HEK293 (cell line): ENCODE results near the gene PDF.

Experiments used
- CTCF ChIA-PET: fragments of 350-600 bp; formaldehyde crosslinking; extraction: SDS; loops from one replicate; lab custom pipeline; 2021; ENCODE audit warnings: antibody characterized with exemption; lab: Yijun Ruan, JAX
- POLR2A ChIA-PET: fragments of 300-600 bp; formaldehyde crosslinking; extraction: SDS; loops from one replicate; lab custom pipeline; 2020; ENCODE audit warnings: antibody characterized with exemption, inconsistent platforms; lab: Yijun Ruan, JAX
- H3K27ac ChIP-seq: fragments of 200-500 bp; sonication (Bioruptor generic); 2 replicates; pipeline ENCODE4 v1.5.1; 2014; ENCODE audit warnings: low read depth, low read length, control low read depth, inconsistent platforms; ENCODE audit errors: extremely low read depth
- H3K36me3 ChIP-seq, 2 experiments: fragments of 200-500 bp in 1 of 2; sonication (Bioruptor generic) in 1 of 2; 1 replicate in 1 of 2; 2 replicates in 1 of 2; pipeline ENCODE4 v1.5.1; 2014 to 2017; ENCODE audit warnings: inconsistent platforms in 2 of 2, low read length in 2 of 2; ENCODE audit not compliant: control insufficient read depth in 2 of 2, insufficient read depth in 1 of 2
- H3K4me1 ChIP-seq: fragments of 200-500 bp; sonication (Bioruptor generic); 2 replicates; pipeline ENCODE4 v1.5.1; 2014; ENCODE audit warnings: mild to moderate bottlenecking, low read length, inconsistent platforms; ENCODE audit not compliant: control insufficient read depth, insufficient read depth
- H3K4me3 ChIP-seq: 2 replicates; pipeline ENCODE4 v1.5.1; 2011; ENCODE audit warnings: low read depth, mild to moderate bottlenecking, control low read depth, low read length, moderate library complexity
- H3K9me3 ChIP-seq: fragments of 200-500 bp; sonication (Bioruptor generic); 2 replicates; pipeline ENCODE4 v1.5.1; 2014; ENCODE audit warnings: low read depth, low read length, inconsistent platforms; ENCODE audit not compliant: control insufficient read depth, insufficient read depth
- BCL11A ChIP-seq: fragments of 450-650 bp; formaldehyde crosslinking; IDR thresholded peaks from 2 replicates; pipeline ENCODE4 v1.5.1; 2016; ENCODE audit warnings: low read depth, missing biosample characterization, missing genetic modification characterization
- HOXC10 ChIP-seq: sonication (generic); formaldehyde crosslinking; IDR thresholded peaks from 2 replicates; pipeline ENCODE4 v1.8.1; 2023; ENCODE audit warnings: mild to moderate bottlenecking, missing genetic modification reagents
- KLF17 ChIP-seq: fragments of 450-650 bp; formaldehyde crosslinking; IDR thresholded peaks from 2 replicates; pipeline ENCODE4 v1.5.1; 2016; ENCODE audit warnings: missing biosample characterization, missing genetic modification characterization
- OVOL3 ChIP-seq: fragments of 450-650 bp; formaldehyde crosslinking; IDR thresholded peaks from 2 replicates; pipeline ENCODE4 v1.5.1; 2016; ENCODE audit warnings: missing biosample characterization, missing genetic modification characterization
- PATZ1 ChIP-seq: fragments of 450-650 bp; formaldehyde crosslinking; IDR thresholded peaks from 2 replicates; pipeline ENCODE4 v1.5.1; 2016; ENCODE audit warnings: missing biosample characterization, missing genetic modification characterization
- TCF7L2 ChIP-seq: IDR thresholded peaks from 2 replicates; pipeline ENCODE4 v1.6.1; 2011; ENCODE audit warnings: low read depth, mild to moderate bottlenecking, inconsistent platforms, low read length, moderate library complexity, borderline replicate concordance
- ZBTB48 ChIP-seq: fragments of 450-650 bp; formaldehyde crosslinking; IDR thresholded peaks from 2 replicates; pipeline ENCODE4 v1.5.1; 2016; ENCODE audit warnings: missing biosample characterization, missing genetic modification characterization
- ZNF155 ChIP-seq: fragments of 450-650 bp; formaldehyde crosslinking; IDR thresholded peaks from 2 replicates; pipeline ENCODE4 v1.5.1; 2016; ENCODE audit warnings: missing biosample characterization, missing genetic modification characterization
- ZNF16 ChIP-seq: fragments of 450-650 bp; formaldehyde crosslinking; IDR thresholded peaks from 2 replicates; pipeline ENCODE4 v1.5.1; 2016; ENCODE audit warnings: low read depth, missing biosample characterization, missing genetic modification characterization
- ZNF266 ChIP-seq: fragments of 450-650 bp; formaldehyde crosslinking; IDR thresholded peaks from 2 replicates; pipeline ENCODE4 v1.5.1; 2016; ENCODE audit warnings: missing biosample characterization, missing genetic modification characterization, low read depth
- ZNF274 ChIP-seq, 2 experiments: fragments of 200-500 bp in 1 of 2; fragments of 450-650 bp in 1 of 2; sonication (Bioruptor generic) in 1 of 2; formaldehyde crosslinking in 1 of 2; IDR thresholded peaks; 2 replicates each; pipeline versions ENCODE4 v1.5.1 to v1.6.1; 2014 to 2016; ENCODE audit warnings: borderline replicate concordance in 1 of 2, inconsistent platforms in 1 of 2, low read length in 1 of 2, missing biosample characterization in 1 of 2, missing genetic modification characterization in 1 of 2
- ZNF398 ChIP-seq: fragments of 450-650 bp; formaldehyde crosslinking; IDR thresholded peaks from 2 replicates; pipeline ENCODE4 v1.5.1; 2017; ENCODE audit warnings: missing biosample characterization, missing genetic modification characterization
- ZNF433 ChIP-seq: fragments of 450-650 bp; formaldehyde crosslinking; IDR thresholded peaks from 2 replicates; pipeline ENCODE4 v1.5.1; 2016; ENCODE audit warnings: missing biosample characterization, missing genetic modification characterization, low read depth
- ZNF449 ChIP-seq: fragments of 450-650 bp; formaldehyde crosslinking; IDR thresholded peaks from 2 replicates; pipeline ENCODE4 v1.5.1; 2017; ENCODE audit warnings: missing biosample characterization, mild to moderate bottlenecking, missing genetic modification characterization, moderate library complexity
- ZNF621 ChIP-seq: fragments of 450-650 bp; formaldehyde crosslinking; IDR thresholded peaks from 2 replicates; pipeline ENCODE4 v1.5.1; 2017; ENCODE audit warnings: missing biosample characterization, missing genetic modification characterization
- ZNF629 ChIP-seq: fragments of 450-650 bp; formaldehyde crosslinking; IDR thresholded peaks from 2 replicates; pipeline ENCODE4 v1.5.1; 2017; ENCODE audit warnings: missing biosample characterization, missing genetic modification characterization
- ZNF707 ChIP-seq: fragments of 450-650 bp; formaldehyde crosslinking; IDR thresholded peaks from 2 replicates; pipeline ENCODE4 v1.5.1; 2016; ENCODE audit warnings: missing biosample characterization, missing genetic modification characterization
- TF ChIP-seq, protein P1 (sequence below): fragments of 450-650 bp; formaldehyde crosslinking; IDR thresholded peaks from 2 replicates; pipeline ENCODE4 v1.5.1; 2016; ENCODE audit warnings: missing biosample characterization, missing genetic modification characterization

PDF gene

DNA sequence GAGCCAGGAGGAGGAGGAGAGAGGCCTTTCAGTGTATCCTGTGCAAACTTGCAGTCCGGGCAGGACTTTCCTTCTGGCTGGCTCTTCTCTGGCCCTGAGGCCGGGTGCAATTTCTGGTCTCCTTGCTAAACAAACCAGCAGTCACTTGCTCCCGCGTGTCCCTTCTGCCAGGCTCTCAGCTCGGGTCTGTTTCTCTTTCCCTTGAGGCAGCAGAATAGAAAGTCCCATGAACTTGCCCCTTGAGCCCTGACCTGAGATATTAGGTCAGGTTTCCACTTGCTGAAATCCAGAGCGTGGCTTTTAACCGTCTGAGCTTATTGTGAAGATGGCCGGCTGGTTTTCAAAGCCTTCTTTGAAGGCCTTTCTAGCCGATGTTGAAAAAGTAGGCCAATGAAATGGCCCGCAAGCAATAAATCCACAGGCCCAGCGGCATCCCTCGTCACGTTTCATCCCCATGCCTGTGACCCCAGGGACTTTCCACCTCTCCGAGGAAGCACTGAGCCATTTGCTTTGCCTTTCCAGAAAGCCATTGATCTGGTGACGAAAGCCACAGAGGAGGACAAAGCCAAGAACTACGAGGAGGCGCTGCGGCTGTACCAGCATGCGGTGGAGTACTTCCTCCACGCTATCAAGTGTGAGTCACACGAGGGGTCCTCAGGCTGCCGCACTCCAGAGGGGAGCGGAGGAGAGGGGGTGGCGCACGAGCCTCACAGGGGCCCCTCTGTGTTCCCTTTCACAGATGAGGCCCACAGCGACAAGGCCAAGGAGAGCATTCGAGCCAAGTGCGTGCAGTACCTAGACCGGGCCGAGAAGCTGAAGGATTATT is 14.7 kb downstream of the PDF start (continued):
- no peak for TF ChIP-seq ZNF449 (tag by site-specific recombination)
- TF ChIP-seq ZNF621 (tag by site-specific recombination) = no peak
- no peak for TF ChIP-seq HOXC10 (CRISPR knock-in tag)

DNA sequence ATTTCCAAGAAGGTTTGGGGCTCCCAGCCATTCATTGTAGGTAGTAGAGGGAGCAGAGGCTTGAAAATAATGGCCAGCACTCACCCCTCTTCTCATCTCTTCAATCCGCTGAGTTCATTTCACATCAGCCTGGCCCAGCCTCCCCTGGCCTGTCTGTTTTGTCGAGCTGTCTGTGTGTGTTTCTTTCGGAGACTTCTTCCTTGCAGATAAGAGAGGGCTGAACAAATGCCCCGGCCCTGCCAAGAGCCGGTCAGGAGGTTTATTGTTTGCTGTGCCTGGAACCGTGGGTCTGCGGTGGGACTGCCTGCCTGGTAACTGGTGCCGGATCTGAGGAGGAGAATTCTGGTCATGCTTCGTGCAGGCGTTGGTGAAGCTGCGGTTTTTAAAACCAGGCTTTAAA is 15.9 kb downstream of the PDF start:
- peaks cover 14 to 60% of the 10 kb centered on the region in 2 experiments; a peak in 2 of 3 replicates for H3K36me3 ChIP-seq
- H3K27ac ChIP-seq = no peak overlapping the region
- H3K4me1 ChIP-seq = no peaks in the 10 kb centered on the region
- no peaks in the 10 kb centered on the region for H3K9me3 ChIP-seq
- CTCF ChIA-PET = interaction anchor here (1.5 kb wide), 1 partner anchor 164 kb away, joined by 4 read pairs; no protein-coding TSS in a partner anchor
- POLR2A ChIA-PET = interaction anchor here (1.4 kb wide), 2 partner anchors 14 to 16 kb away, joined by 3 to 4 read pairs; partner anchors contain the start of gene PDF
- TF ChIP-seq, protein P1, sequence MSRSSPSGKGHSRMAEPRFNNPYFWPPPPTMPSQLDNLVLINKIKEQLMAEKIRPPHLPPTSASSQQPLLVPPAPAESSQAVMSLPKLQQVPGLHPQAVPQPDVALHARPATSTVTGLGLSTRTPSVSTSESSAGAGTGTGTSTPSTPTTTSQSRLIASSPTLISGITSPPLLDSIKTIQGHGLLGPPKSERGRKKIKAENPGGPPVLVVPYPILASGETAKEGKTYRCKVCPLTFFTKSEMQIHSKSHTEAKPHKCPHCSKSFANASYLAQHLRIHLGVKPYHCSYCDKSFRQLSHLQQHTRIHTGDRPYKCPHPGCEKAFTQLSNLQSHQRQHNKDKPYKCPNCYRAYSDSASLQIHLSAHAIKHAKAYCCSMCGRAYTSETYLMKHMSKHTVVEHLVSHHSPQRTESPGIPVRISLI = no peak
- TF ChIP-seq ZNF629 (tag by site-specific recombination) (no peak), ZNF707 (tag by site-specific recombination) (no peak), ZNF16 (tag by site-specific recombination) (no peak), ZNF266 (tag by site-specific recombination) (no peak), TCF7L2 (no peak), ZNF274 (IDR thresholded peaks at IDR 0.05; ENCODE audit: low read length) (no peak), ZNF274 (tag by site-specific recombination; IDR thresholded peaks at IDR 0.05; ENCODE audit: borderline replicate concordance) (no peak), KLF17 (tag by site-specific recombination) (no peak)
- H3K4me3 ChIP-seq = no peak overlapping the region

DNA sequence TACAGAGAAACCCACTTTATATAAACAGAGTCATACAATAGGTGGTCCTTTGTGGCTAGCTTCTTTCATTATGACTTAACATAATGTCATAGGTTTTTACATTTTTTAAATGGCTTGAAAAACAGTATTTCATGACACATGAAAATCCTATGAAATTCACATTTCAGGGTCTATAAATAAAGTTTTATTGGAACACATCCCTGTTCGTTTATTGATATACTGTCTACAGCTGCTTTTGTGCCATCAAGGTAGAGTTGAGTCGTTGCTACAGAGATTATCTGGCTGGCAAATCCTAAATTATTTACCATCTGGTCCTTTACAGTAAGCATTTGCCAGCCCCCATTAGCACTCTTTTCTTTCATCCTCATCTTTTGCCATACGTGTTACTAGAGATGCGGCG is 16.9 kb downstream of the PDF start:
- POLR2A ChIA-PET = no interaction called here
- Histone ChIP-seq H3K4me1 (no peaks in the 10 kb centered on the region), H3K36me3 (peaks cover 14 to 54% of the 10 kb centered on the region in 2 experiments; a peak in 2 of 3 replicates), H3K9me3 (no peaks in the 10 kb centered on the region), H3K4me3 (no peak overlapping the region), H3K27ac (no peak overlapping the region)
- TF ChIP-seq OVOL3 (tag by site-specific recombination) (no peak), ZNF398 (tag by site-specific recombination) (no peak), BCL11A (no peak), ZBTB48 (tag by site-specific recombination) (no peak), ZNF155 (tag by site-specific recombination) (no peak), ZNF433 (no peak), PATZ1 (tag by site-specific recombination) (no peak)
- CTCF ChIA-PET = no interaction called here
